Measurements from ENCODE around the gene HSD17B2.

DNA sequence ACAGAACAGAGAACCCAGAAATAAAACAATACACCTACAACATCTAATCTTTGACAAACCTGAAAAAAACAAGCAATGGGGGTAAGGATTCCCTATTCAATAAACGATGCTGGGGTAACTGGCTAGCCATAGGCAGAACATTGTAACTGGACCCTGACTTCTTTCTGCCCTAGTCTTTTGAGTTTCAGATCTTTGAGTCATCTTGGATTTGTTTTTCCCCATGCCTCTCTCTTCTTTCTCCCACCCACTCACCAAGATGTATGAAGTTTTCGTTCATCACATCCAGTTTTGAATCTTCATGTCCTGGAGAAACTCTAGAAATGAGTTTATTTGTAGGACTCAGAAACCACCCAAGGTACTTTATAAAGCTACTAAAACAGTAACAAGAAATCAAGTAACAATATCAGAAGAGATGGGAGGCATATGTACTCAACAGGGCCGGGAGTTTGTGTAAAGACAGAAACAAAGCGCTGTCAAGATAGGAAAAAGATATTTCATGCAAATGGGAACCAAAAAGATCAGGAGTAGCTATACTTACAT, 39.0 kb downstream of the HSD17B2 start:
- TF ChIP-seq MAFK (IDR thresholded peaks at IDR 0.05; ENCODE audit: low read depth, low read length) (no peak), POLR2A (IDR thresholded peaks at IDR 0.05; ENCODE audit: low read depth, low read length) (no peak), SMC3 (IDR thresholded peaks at IDR 0.05; ENCODE audit: low read depth, low read length) (no peak), CHD1 (IDR thresholded peaks at IDR 0.05; ENCODE audit: low read depth, low read length) (no peak), CEBPB (IDR thresholded peaks at IDR 0.05; ENCODE audit: low read depth, low read length) (no peak), RCOR1 (IDR thresholded peaks at IDR 0.05; ENCODE audit: insufficient replicate concordance, low read length) (no peak), RAD21 (IDR thresholded peaks at IDR 0.05; ENCODE audit: low read length) (no peak), BHLHE40 (IDR thresholded peaks at IDR 0.05; ENCODE audit: low read depth, low read length) (no peak)
- TF ChIP-seq, protein P1, sequence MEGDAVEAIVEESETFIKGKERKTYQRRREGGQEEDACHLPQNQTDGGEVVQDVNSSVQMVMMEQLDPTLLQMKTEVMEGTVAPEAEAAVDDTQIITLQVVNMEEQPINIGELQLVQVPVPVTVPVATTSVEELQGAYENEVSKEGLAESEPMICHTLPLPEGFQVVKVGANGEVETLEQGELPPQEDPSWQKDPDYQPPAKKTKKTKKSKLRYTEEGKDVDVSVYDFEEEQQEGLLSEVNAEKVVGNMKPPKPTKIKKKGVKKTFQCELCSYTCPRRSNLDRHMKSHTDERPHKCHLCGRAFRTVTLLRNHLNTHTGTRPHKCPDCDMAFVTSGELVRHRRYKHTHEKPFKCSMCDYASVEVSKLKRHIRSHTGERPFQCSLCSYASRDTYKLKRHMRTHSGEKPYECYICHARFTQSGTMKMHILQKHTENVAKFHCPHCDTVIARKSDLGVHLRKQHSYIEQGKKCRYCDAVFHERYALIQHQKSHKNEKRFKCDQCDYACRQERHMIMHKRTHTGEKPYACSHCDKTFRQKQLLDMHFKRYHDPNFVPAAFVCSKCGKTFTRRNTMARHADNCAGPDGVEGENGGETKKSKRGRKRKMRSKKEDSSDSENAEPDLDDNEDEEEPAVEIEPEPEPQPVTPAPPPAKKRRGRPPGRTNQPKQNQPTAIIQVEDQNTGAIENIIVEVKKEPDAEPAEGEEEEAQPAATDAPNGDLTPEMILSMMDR (conservative IDR thresholded peaks at IDR 0.05; ENCODE audit: low read depth, low read length) = no peak
- TF ChIP-seq, protein P2, sequence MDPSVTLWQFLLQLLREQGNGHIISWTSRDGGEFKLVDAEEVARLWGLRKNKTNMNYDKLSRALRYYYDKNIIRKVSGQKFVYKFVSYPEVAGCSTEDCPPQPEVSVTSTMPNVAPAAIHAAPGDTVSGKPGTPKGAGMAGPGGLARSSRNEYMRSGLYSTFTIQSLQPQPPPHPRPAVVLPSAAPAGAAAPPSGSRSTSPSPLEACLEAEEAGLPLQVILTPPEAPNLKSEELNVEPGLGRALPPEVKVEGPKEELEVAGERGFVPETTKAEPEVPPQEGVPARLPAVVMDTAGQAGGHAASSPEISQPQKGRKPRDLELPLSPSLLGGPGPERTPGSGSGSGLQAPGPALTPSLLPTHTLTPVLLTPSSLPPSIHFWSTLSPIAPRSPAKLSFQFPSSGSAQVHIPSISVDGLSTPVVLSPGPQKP (IDR thresholded peaks at IDR 0.05; ENCODE audit: borderline replicate concordance, low read depth, low read length) = no peak

All from IMR-90 (cell line).